K562 (cell line): ENCODE data around the gene ANO10. TPM values are rescaled to one million over a fixed set of nuclear protein-coding genes. Genes with fewer than 3 reads are reported as not detected.

ENCODE experiments used
- ATAC-seq: fragments of 200-7000 bp; cut with Tn5 transposase; 3 replicates; pipeline ENCODE4 v1.9.1; 2020; ENCODE audit warnings: moderate library complexity
- BruUV-seq: library from RNA; stranded (reverse); fragments of 400-500 nt; replicated peaks from 2 replicates; lab custom pipeline; 2021; lab: Mats Ljungman, UMichigan
- CTCF ChIA-PET: fragments of 300-600 bp; formaldehyde crosslinking; extraction: SDS; loops from one replicate; lab custom pipeline; 2021; ENCODE audit warnings: low intra/inter-chr PET ratio; lab: Yijun Ruan, JAX
- POLR2A ChIA-PET: fragments of 300-600, 350-650 bp; sonication (Branson Sonifier 250); formaldehyde crosslinking; extraction: SDS; loops from one replicate; lab custom pipeline; 2021; ENCODE audit warnings: antibody characterized with exemption, inconsistent platforms; lab: Yijun Ruan, JAX
- DNase-seq, 4 experiments: peaks; one replicate each; pipeline versions ENCODE4 v3.0.0 to v3.0.0-alpha.2; 2011 to 2018; ENCODE audit warnings: low spot score in 3 of 4, mixed read lengths in 3 of 4; ENCODE audit errors: extremely low read depth in 1 of 4
- FAIRE-seq: peaks from 2 replicates; lab custom pipeline; 2011; peaks lifted over from hg19 to GRCh38; lab: Jason Lieb, UNC
- H2AFZ ChIP-seq: 2 replicates; pipeline ENCODE4 v1.6.0; 2011; ENCODE audit warnings: low read depth, low read length, control low read depth, inconsistent platforms
- H3K27ac ChIP-seq: fragments of 200-600 bp; 3 replicates; pipeline ENCODE4 v1.8.0; 2011; ENCODE audit warnings: low read depth, mild to moderate bottlenecking, control low read depth, inconsistent platforms, low read length, moderate library complexity, mixed read lengths; ENCODE audit errors: extremely low read depth
- H3K27me3 ChIP-seq, 2 experiments: fragments of 300-600 bp in 1 of 2; 2 replicates in 1 of 2; 3 replicates in 1 of 2; pipeline versions ENCODE4 v1.6.0 to v1.8.0; 2011; ENCODE audit warnings: inconsistent platforms in 2 of 2, low read length in 2 of 2, mild to moderate bottlenecking in 1 of 2, mixed read lengths in 1 of 2, moderate library complexity in 1 of 2; ENCODE audit not compliant: control insufficient read depth in 2 of 2, insufficient read depth in 2 of 2
- H3K36me3 ChIP-seq: fragments of 300-600 bp; 3 replicates; pipeline ENCODE4 v1.8.0; 2011; ENCODE audit warnings: mild to moderate bottlenecking, low read length, inconsistent platforms; ENCODE audit not compliant: control insufficient read depth, insufficient read depth
- H3K4me1 ChIP-seq, 2 experiments: fragments of 200-600 bp in 1 of 2; replicated peaks in 1 of 2; 2 replicates in 1 of 2; 3 replicates in 1 of 2; pipeline versions ENCODE4 v1.5.1 to v1.8.0; 2011; ENCODE audit warnings: inconsistent platforms in 2 of 2, low read length in 2 of 2, mild to moderate bottlenecking in 1 of 2, mixed read lengths in 1 of 2, moderate library complexity in 1 of 2; ENCODE audit not compliant: control insufficient read depth in 2 of 2, insufficient read depth in 2 of 2
- H3K4me2 ChIP-seq: 2 replicates; pipeline ENCODE4 v1.6.1; 2011; ENCODE audit warnings: low read length, control low read depth, inconsistent platforms, mixed read lengths; ENCODE audit not compliant: insufficient read depth
- H3K4me3 ChIP-seq: fragments of 200-600 bp; sonication (generic), shearing (Covaris generic); 2 replicates; pipeline ENCODE4 v1.5.1; 2016; ENCODE audit warnings: control low read depth, inconsistent platforms
- H3K79me2 ChIP-seq: fragments of 200-600 bp; 3 replicates; pipeline ENCODE4 v1.8.0; 2011; ENCODE audit warnings: low read length, inconsistent platforms; ENCODE audit not compliant: control insufficient read depth, insufficient read depth
- H3K9ac ChIP-seq, 2 experiments: 2 replicates each; pipeline versions ENCODE4 v1.6.0 to v1.6.1; 2011; ENCODE audit warnings: low read depth in 2 of 2, low read length in 2 of 2, control low read depth in 1 of 2, inconsistent platforms in 1 of 2, mild to moderate bottlenecking in 1 of 2, mixed read lengths in 1 of 2; ENCODE audit not compliant: insufficient read depth in 1 of 2
- H3K9me1 ChIP-seq: one replicate; pipeline ENCODE4 v1.6.0; 2011; ENCODE audit warnings: inconsistent platforms, mild to moderate bottlenecking, low read length, moderate library complexity; ENCODE audit not compliant: control insufficient read depth, insufficient read depth
- H3K9me3 ChIP-seq: replicated peaks from 2 replicates; pipeline ENCODE4 v1.5.1; 2011; ENCODE audit warnings: low read depth, low read length, inconsistent platforms; ENCODE audit not compliant: control insufficient read depth, insufficient read depth
- H4K20me1 ChIP-seq: replicated peaks from 2 replicates; pipeline ENCODE4 v1.6.1; 2011; ENCODE audit warnings: low read length, inconsistent platforms, mixed read lengths; ENCODE audit not compliant: control insufficient read depth, insufficient read depth
- THRAP3 ChIP-seq: fragments of 450-650 bp; IDR thresholded peaks from 2 replicates; pipeline ENCODE4 v1.6.1; 2016; ENCODE audit warnings: mild to moderate bottlenecking, inconsistent platforms, borderline replicate concordance
- YY1 ChIP-seq, 3 experiments: IDR thresholded peaks; 2 replicates each; pipeline ENCODE4 v1.6.1; 2011; ENCODE audit warnings: low read length in 2 of 3, mild to moderate bottlenecking in 2 of 3, moderate library complexity in 2 of 3, borderline replicate concordance in 1 of 3, control low read depth in 1 of 3, low read depth in 1 of 3; ENCODE audit not compliant: insufficient read depth in 3 of 3, insufficient replicate concordance in 2 of 3, control insufficient read depth in 1 of 3, insufficient read length in 1 of 3; ENCODE audit errors: extremely low read depth in 1 of 3
- ZNF24 ChIP-seq: fragments of 450-650 bp; IDR thresholded peaks from 2 replicates; pipeline ENCODE4 v1.6.1; 2016
- WGBS: fragments of 100-300 bp; shearing (Covaris generic); methylation state at CpG from one replicate; pipeline ENCODE4 v1.1.6; 2016; ENCODE audit warnings: low coverage, mixed read lengths; ENCODE audit not compliant: insufficient coverage; ENCODE audit errors: missing lambda C conversion rate; 5-methylcytosine and 5-hydroxymethylcytosine counted together
- in situ Hi-C: fragments of 300-500 bp; cut with MboI; formaldehyde crosslinking; loops from 4 replicates; pipeline ENCODE4 v1.15.0; 2018; ENCODE audit warnings: inconsistent platforms, mixed read lengths
- intact Hi-C: fragments of 100-400 bp; cut with micrococcal nuclease; formaldehyde crosslinking; loops from 2 replicates; pipeline ENCODE4 v1.14.2; 2022
- polyA plus RNA-seq, 8 experiments: library from polyadenylated mRNA; depleted of rRNA in 4 of 8; stranded (reverse) in 5 of 8; unstranded in 3 of 8; fragments of >200 nt; fragmentation: Nextera tagmentation in 2 of 8; fragmentation: Illumina TruSeq in 1 of 8; extraction: Ambion mirVana in 2 of 8; extraction: Trizol in 1 of 8; gene quantifications; 2 replicates each; pipeline versions ENCODE4 v1.2.1 to v1.2.3, GENCODE V29; 2011 to 2014; ENCODE audit warnings: inconsistent platforms in 1 of 8, missing spikeins in 1 of 8
- total RNA-seq, 7 experiments: library from RNA; depleted of rRNA in 6 of 7; stranded (reverse); fragments of >200 nt in 6 of 7; fragmentation: Illumina TruSeq in 2 of 7; extraction: Trizol in 2 of 7; gene quantifications; 2 replicates each; pipeline versions ENCODE4 v1.2.1 to v1.2.3, GENCODE V29; 2011 to 2021; ENCODE audit warnings: low replicate concordance in 1 of 7
- TF ChIP-seq, protein P1 (sequence below): sonication (generic); formaldehyde crosslinking; IDR thresholded peaks from 2 replicates; pipeline ENCODE4 v1.8.0; 2022; ENCODE audit warnings: mild to moderate bottlenecking, missing genetic modification reagents
- TF ChIP-seq, protein P2 (sequence below): fragments of 250-450 bp; sonication (Bioruptor Pico); IDR thresholded peaks from 2 replicates; pipeline ENCODE4 v1.4.0; 2020; ENCODE audit warnings: mild to moderate bottlenecking, moderate library complexity, borderline replicate concordance

The ANO10 gene
- total and polyA plus RNA-seq, 9 of the 15 experiments (the other 6 are each of a cell fraction or from before 2014, with no cell fraction given): 6.4 to 46.0 (median 32.3) TPM

DNA sequence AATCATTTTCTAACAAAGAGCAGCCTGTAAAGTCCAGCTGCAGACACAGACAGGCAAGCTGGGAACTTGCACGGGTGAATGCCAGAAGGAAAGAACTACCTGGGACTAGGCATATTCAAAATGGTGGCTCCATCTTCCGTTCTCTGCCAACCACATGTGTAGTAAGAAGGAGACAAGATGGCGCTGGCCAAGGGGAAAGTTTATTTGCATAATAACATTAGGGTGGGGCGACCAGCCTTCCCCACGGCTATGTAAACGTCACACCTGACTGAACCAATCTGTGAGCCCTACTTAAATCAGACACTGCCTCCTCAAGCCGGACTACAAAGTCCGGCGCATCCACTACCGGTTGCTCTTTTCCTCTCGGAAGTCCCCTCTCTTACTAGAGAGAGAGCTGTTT lies 204.7 kb downstream of the ANO10 start:
- Histone ChIP-seq H3K27ac (no peak overlapping the region), H3K36me3 (no peaks in the 10 kb centered on the region), H3K27me3 (no peaks in the 10 kb centered on the region), H2AFZ (0 out of 2 replicates have a peak overlapping the region, but pooled peaks have one; percentile 8), H4K20me1 (no peaks in the 10 kb centered on the region)
- CTCF ChIA-PET: no interaction called here
- intact Hi-C loops: no loop called here
- TF ChIP-seq, protein P1, sequence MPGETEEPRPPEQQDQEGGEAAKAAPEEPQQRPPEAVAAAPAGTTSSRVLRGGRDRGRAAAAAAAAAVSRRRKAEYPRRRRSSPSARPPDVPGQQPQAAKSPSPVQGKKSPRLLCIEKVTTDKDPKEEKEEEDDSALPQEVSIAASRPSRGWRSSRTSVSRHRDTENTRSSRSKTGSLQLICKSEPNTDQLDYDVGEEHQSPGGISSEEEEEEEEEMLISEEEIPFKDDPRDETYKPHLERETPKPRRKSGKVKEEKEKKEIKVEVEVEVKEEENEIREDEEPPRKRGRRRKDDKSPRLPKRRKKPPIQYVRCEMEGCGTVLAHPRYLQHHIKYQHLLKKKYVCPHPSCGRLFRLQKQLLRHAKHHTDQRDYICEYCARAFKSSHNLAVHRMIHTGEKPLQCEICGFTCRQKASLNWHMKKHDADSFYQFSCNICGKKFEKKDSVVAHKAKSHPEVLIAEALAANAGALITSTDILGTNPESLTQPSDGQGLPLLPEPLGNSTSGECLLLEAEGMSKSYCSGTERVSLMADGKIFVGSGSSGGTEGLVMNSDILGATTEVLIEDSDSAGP (CRISPR knock-in tag): no peak
- TF ChIP-seq THRAP3 (no peak), ZNF24 (no peak), YY1 (IDR thresholded peaks at IDR 0.05; ENCODE audit: borderline replicate concordance in 1 of 3, control insufficient read depth in 1 of 3, extremely low read depth in 1 of 3, insufficient read depth in 3 of 3, insufficient read length in 1 of 3, insufficient replicate concordance in 2 of 3, low read depth in 1 of 3, low read length in 2 of 3) (peak in 2 of 3 experiments; percentile 16 to 77)
- TF ChIP-seq, protein P2, sequence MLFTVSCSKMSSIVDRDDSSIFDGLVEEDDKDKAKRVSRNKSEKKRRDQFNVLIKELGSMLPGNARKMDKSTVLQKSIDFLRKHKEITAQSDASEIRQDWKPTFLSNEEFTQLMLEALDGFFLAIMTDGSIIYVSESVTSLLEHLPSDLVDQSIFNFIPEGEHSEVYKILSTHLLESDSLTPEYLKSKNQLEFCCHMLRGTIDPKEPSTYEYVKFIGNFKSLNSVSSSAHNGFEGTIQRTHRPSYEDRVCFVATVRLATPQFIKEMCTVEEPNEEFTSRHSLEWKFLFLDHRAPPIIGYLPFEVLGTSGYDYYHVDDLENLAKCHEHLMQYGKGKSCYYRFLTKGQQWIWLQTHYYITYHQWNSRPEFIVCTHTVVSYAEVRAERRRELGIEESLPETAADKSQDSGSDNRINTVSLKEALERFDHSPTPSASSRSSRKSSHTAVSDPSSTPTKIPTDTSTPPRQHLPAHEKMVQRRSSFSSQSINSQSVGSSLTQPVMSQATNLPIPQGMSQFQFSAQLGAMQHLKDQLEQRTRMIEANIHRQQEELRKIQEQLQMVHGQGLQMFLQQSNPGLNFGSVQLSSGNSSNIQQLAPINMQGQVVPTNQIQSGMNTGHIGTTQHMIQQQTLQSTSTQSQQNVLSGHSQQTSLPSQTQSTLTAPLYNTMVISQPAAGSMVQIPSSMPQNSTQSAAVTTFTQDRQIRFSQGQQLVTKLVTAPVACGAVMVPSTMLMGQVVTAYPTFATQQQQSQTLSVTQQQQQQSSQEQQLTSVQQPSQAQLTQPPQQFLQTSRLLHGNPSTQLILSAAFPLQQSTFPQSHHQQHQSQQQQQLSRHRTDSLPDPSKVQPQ (CRISPR knock-in tag): no peak
- TF ChIP-seq, all 486 proteins: peak for 1
- no peaks in the 10 kb centered on the region for H3K4me1 ChIP-seq
- H3K9ac ChIP-seq: no peak overlapping the region
- WGBS: 72% methylated on average over 11 of the region's 11 CpGs
- no peak for FAIRE-seq
- no peak overlapping the region for H3K4me2 ChIP-seq
- no peaks in the 10 kb centered on the region for H3K9me3 ChIP-seq
- H3K4me3 ChIP-seq: no peak overlapping the region
- ATAC-seq: peak; percentile 65
- DNase-seq: peak in 1 of 4 experiments; percentile 9
- no peaks in the 10 kb centered on the region for H3K9me1 ChIP-seq
- no TSS peak for BruUV-seq
- POLR2A ChIA-PET: interaction anchor here (1.0 to 1.9 kb wide), 3 partner anchors 9 to 15 kb away, joined by 3 to 6 read pairs (median 4); no protein-coding TSS in a partner anchor
- in situ Hi-C loops: no loop called here
- no peaks in the 10 kb centered on the region for H3K79me2 ChIP-seq
